Measurements from ENCODE around the gene SERPINB6.

DNA sequence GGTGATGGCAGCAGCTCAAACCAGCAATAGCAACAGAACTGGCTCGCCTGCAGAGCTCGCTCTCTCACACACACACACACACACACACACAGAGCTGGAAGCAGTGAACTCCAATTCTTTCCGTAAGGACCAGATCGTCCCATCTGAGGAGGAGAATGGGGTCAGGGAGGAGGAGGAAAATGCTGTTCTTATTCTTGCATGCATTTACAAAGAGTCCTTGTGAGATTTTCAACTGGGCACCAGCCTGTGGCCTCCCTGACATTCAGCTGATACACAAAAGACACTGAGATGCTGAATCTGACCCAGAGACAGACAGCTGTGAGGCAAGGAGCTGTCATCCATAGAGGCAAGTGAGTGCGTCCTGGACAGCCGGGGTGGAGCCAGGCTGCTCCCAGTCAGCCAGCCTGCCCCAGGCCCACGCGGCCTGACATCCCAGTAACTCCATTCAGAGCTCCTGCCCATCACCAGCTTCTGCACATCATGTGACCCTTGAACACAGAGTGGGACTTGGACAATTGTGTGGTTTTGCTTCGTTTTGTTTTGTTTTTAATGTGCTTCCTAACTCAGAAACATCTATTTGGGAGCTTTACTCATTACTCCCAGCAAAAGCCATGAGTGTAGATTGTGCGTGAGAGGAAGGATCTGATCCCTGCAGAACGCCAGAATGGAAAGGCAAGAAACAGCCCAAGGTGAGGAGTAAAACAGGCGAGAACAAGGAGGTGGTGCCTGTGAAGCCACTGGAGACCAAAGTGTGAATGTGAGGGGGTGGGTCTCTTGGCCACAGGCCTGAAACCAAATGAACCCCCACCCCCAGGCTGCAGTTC lies 70.3 kb downstream of the SERPINB6 start:
- no peak for TF ChIP-seq TAF1 (IDR thresholded peaks at IDR 0.05; ENCODE audit: borderline replicate concordance, insufficient read depth, low read length)
- TF ChIP-seq POLR2AphosphoS5 (IDR thresholded peaks at IDR 0.05; ENCODE audit: low read depth, low read length), result no peak
- TF ChIP-seq, protein P1, sequence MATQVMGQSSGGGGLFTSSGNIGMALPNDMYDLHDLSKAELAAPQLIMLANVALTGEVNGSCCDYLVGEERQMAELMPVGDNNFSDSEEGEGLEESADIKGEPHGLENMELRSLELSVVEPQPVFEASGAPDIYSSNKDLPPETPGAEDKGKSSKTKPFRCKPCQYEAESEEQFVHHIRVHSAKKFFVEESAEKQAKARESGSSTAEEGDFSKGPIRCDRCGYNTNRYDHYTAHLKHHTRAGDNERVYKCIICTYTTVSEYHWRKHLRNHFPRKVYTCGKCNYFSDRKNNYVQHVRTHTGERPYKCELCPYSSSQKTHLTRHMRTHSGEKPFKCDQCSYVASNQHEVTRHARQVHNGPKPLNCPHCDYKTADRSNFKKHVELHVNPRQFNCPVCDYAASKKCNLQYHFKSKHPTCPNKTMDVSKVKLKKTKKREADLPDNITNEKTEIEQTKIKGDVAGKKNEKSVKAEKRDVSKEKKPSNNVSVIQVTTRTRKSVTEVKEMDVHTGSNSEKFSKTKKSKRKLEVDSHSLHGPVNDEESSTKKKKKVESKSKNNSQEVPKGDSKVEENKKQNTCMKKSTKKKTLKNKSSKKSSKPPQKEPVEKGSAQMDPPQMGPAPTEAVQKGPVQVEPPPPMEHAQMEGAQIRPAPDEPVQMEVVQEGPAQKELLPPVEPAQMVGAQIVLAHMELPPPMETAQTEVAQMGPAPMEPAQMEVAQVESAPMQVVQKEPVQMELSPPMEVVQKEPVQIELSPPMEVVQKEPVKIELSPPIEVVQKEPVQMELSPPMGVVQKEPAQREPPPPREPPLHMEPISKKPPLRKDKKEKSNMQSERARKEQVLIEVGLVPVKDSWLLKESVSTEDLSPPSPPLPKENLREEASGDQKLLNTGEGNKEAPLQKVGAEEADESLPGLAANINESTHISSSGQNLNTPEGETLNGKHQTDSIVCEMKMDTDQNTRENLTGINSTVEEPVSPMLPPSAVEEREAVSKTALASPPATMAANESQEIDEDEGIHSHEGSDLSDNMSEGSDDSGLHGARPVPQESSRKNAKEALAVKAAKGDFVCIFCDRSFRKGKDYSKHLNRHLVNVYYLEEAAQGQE (IDR thresholded peaks at IDR 0.05; ENCODE audit: insufficient read depth in 1 of 2, low read depth in 2 of 2, low read length in 2 of 2), result no peak
- TF ChIP-seq SIN3A (IDR thresholded peaks at IDR 0.05; ENCODE audit: borderline replicate concordance, insufficient read depth, low read length), result no peak
- no peak for TF ChIP-seq FOXP2 (optimal IDR thresholded peaks at IDR 0.05; ENCODE audit: borderline replicate concordance, extremely low read depth, extremely low read length, insufficient read depth)
